Right lobe of liver (tissue), 6 donors: Measurements from ENCODE around the gene MYLK4. TPM values are rescaled to one million over a fixed set of nuclear protein-coding genes. Genes with fewer than 3 reads are reported as not detected.

Experiments
- ATAC-seq, 4 donors: fragments of 200-7000 bp; cut with Tn5 transposase; one replicate each; pipeline ENCODE4 v1.9.1; 2020; ENCODE audit warnings: mild to moderate bottlenecking in 4 of 4, moderate library complexity in 4 of 4
- DNase-seq, 3 donors: peaks; one replicate each; pipeline ENCODE4 v3.0.0-alpha.2; 2020
- H3K27ac ChIP-seq, 3 donors: fragments of 200-600 bp; one replicate each; pipeline ENCODE4 v1.8.0; 2022
- H3K27me3 ChIP-seq, 2 donors: fragments of 200-600 bp; one replicate each; pipeline ENCODE4 v1.8.0; 2022
- H3K36me3 ChIP-seq, 4 donors: fragments of 200-600 bp; sonication (generic) in 1 of 4; one replicate each; pipeline versions ENCODE4 v1.5.1 to v1.8.0; 2017 to 2022; ENCODE audit warnings: control low read depth in 1 of 4
- H3K4me1 ChIP-seq, 4 donors: fragments of 200-600 bp; sonication (generic) in 1 of 4; one replicate each; pipeline versions ENCODE4 v1.5.1 to v1.8.0; 2017 to 2022; ENCODE audit warnings: control low read depth in 1 of 4
- H3K4me3 ChIP-seq, 3 donors: fragments of 200-600 bp; one replicate each; pipeline ENCODE4 v1.8.0; 2022
- H3K9me3 ChIP-seq, 4 donors: fragments of 200-600 bp; sonication (generic) in 1 of 4; one replicate each; pipeline versions ENCODE4 v1.5.1 to v1.8.0; 2017 to 2022; ENCODE audit warnings: control low read depth in 1 of 4
- POLR2A ChIP-seq: fragments of 450-650 bp; IDR thresholded peaks from one replicate; pipeline ENCODE4 v1.6.1; 2017; ENCODE audit warnings: antibody characterized with exemption, mild to moderate bottlenecking
- WGBS: methylation state at CpG from one replicate; pipeline ENCODE4 v1.1.6; 2018; ENCODE audit warnings: low coverage, low lambda C conversion rate; ENCODE audit not compliant: insufficient coverage; ENCODE audit errors: missing lambda C conversion rate; 5-methylcytosine and 5-hydroxymethylcytosine counted together
- intact Hi-C, 2 donors: fragments of 100-400 bp; cut with DNase I; formaldehyde crosslinking; loops; one replicate each; pipeline versions ENCODE4 v1.11.2 to v1.14.1; 2022
- total RNA-seq, 6 experiments: library from RNA; depleted of rRNA in 2 of 6; stranded (reverse); fragments of >200 nt in 2 of 6; fragmentation: NEBNext Ultra II Directional in 3 of 6; extraction: Animal tissue kit (Norgen Biotek cat#: 25700) in 3 of 6; gene quantifications; one replicate each; pipeline versions ENCODE4 v1.1.0 to v1.2.4, GENCODE V29; 2016 to 2023
- TF ChIP-seq, protein P1 (sequence below), 4 donors: fragments of 200-600 bp in 3 of 4; fragments of 450-650 bp in 1 of 4; IDR thresholded peaks; one replicate each; pipeline versions ENCODE4 v1.5.1 to v1.8.0; 2016 to 2022; ENCODE audit warnings: antibody characterized with exemption in 4 of 4, mild to moderate bottlenecking in 2 of 4
- donor health status: DM: no; HTN: yes; CAD: no.
- donor health status: DM: no; HTN: no; CAD: no.
- donor health status: DM: no; HTN: no; CAD: no.
- donor health status: DM: no; HTN: yes; CAD: no.
- donor health status: DM: no; HTN: yes; CAD: no.

The MYLK4 gene
- total RNA-seq, 6 experiments from 2014 or later: 0.22 to 0.46 (median 0.27) TPM; not detected in 1

GRCh38 chr6:2733324-2733723 is 17.4 kb downstream of the MYLK4 start:
- DNase-seq: peak in 2 of 3 donors; percentile 56 to 71
- WGBS: 83% methylated on average over 5 of the region's 5 CpGs

DNA sequence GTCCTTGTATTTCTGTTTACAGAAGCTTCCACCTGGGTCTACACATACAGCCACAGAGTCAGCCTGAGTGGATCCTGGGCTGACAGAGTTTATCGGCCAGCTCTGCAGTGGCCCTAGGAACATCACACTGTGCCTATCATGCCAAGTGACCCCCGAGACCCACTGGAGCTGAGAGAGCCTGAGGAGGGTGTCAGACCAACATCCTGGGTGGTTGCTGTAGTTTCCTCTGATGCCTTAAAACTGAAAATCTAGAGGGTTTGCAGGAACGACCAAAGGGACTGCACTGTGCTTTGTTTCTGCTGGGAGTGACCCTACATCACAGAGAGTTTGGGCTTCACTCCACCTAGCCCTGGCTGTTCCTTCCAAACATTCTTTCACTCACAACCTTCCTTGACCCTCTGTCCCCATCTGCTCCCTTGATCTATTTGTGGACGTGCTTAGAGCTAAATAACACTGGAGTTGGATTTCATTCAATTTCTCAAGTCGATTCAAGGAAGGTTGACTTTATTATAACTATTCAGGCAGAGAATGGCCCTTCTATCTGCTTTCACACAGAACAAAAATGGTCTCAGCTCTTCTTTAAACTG is 18.1 kb downstream of the MYLK4 start:
- H3K27ac ChIP-seq: no peak overlapping the region
- TF ChIP-seq POLR2A: no peak
- TF ChIP-seq, protein P1, sequence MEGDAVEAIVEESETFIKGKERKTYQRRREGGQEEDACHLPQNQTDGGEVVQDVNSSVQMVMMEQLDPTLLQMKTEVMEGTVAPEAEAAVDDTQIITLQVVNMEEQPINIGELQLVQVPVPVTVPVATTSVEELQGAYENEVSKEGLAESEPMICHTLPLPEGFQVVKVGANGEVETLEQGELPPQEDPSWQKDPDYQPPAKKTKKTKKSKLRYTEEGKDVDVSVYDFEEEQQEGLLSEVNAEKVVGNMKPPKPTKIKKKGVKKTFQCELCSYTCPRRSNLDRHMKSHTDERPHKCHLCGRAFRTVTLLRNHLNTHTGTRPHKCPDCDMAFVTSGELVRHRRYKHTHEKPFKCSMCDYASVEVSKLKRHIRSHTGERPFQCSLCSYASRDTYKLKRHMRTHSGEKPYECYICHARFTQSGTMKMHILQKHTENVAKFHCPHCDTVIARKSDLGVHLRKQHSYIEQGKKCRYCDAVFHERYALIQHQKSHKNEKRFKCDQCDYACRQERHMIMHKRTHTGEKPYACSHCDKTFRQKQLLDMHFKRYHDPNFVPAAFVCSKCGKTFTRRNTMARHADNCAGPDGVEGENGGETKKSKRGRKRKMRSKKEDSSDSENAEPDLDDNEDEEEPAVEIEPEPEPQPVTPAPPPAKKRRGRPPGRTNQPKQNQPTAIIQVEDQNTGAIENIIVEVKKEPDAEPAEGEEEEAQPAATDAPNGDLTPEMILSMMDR (IDR thresholded peaks at IDR 0.05): no peak
- ATAC-seq (no peak), DNase-seq (no peak)
- H3K4me1 ChIP-seq: no peaks in the 10 kb centered on the region
- intact Hi-C loops: no loop called here
- H3K4me3 ChIP-seq: no peak overlapping the region
- H3K36me3 ChIP-seq: no peaks in the 10 kb centered on the region
- H3K9me3 ChIP-seq: no peaks in the 10 kb centered on the region
- WGBS: 30% methylated on average over 2 of the region's 5 CpGs
- H3K27me3 ChIP-seq: no peaks in the 10 kb centered on the region

More at GRCh38 chr6:2733324-2733723, 17.4 kb downstream of the MYLK4 start:
- H3K27me3 ChIP-seq: no peaks in the 10 kb centered on the region
- no peak overlapping the region for H3K4me3 ChIP-seq
- no peak for TF ChIP-seq POLR2A
- TF ChIP-seq, protein P1 (IDR thresholded peaks at IDR 0.05): no peak
- intact Hi-C loops: no loop called here
- no peaks in the 10 kb centered on the region for H3K36me3 ChIP-seq
- no peak overlapping the region for H3K27ac ChIP-seq
- no peaks in the 10 kb centered on the region for H3K9me3 ChIP-seq
- no peaks in the 10 kb centered on the region for H3K4me1 ChIP-seq
- peak; percentile 69 to 85 (median 76) for ATAC-seq

GRCh38 chr6:2731281-2731909 is 19.3 kb downstream of the MYLK4 start:
- H3K36me3 ChIP-seq: no peaks in the 10 kb centered on the region
- ATAC-seq: no peak
- 63% methylated on average over 3 of the region's 5 CpGs for WGBS

GRCh38 chr6:2730353-2731107 is 20.2 kb downstream of the MYLK4 start:
- Histone ChIP-seq H3K4me1 (no peaks in the 10 kb centered on the region), H3K27ac (no peak overlapping the region), H3K9me3 (no peaks in the 10 kb centered on the region), H3K27me3 (no peaks in the 10 kb centered on the region), H3K36me3 (no peaks in the 10 kb centered on the region), H3K4me3 (no peak overlapping the region)
- TF ChIP-seq POLR2A: no peak
- TF ChIP-seq, protein P1 (IDR thresholded peaks at IDR 0.05): no peak
- DNase-seq (no peak), ATAC-seq (no peak)
- WGBS: 61% methylated on average over 8 of the region's 9 CpGs
- intact Hi-C loops: no loop called here

More at GRCh38 chr6:2731281-2731909, 19.3 kb downstream of the MYLK4 start:
- Histone ChIP-seq H3K4me3 (no peak overlapping the region), H3K27me3 (no peaks in the 10 kb centered on the region), H3K4me1 (no peaks in the 10 kb centered on the region), H3K27ac (no peak overlapping the region), H3K9me3 (no peaks in the 10 kb centered on the region)
- TF ChIP-seq, protein P1 (IDR thresholded peaks at IDR 0.05): no peak
- TF ChIP-seq POLR2A: no peak
- intact Hi-C loops: no loop called here
- no peak for DNase-seq
